ENCODE results near the gene SYNE1.

- TF ChIP-seq CTCF (IDR thresholded peaks at IDR 0.05; ENCODE audit: poor library complexity) (no peak), EZH2 (IDR thresholded peaks at IDR 0.05; ENCODE audit: borderline replicate concordance) (no peak), EZH2phosphoT487 (IDR thresholded peaks at IDR 0.05; ENCODE audit: low read depth, severe bottlenecking, unreplicated experiment) (no peak)
Observed at GRCh38 chr6:152201120-152201519, 436.0 kb downstream of the SYNE1 start.
